Measurements from ENCODE around the gene EVC.

- TF ChIP-seq EZH2 (IDR thresholded peaks at IDR 0.05) (no peak), POLR2AphosphoS5 (IDR thresholded peaks at IDR 0.05; ENCODE audit: borderline replicate concordance, low read depth, low read length) (no peak), FOXP2 (optimal IDR thresholded peaks at IDR 0.05; ENCODE audit: control extremely low read depth, extremely low read length, insufficient read depth) (no peak)
These were observed 32.0 kb upstream of the EVC start for GRCh38 chr4:5678977-5679376.
